ENCODE measurements around the gene NFATC2. TPM values are rescaled to one million over a fixed set of nuclear protein-coding genes. Genes with fewer than 3 reads are reported as not detected.

NFATC2 gene
- total RNA-seq, 1 experiment from 2014 or later = 0.34 TPM

DNA sequence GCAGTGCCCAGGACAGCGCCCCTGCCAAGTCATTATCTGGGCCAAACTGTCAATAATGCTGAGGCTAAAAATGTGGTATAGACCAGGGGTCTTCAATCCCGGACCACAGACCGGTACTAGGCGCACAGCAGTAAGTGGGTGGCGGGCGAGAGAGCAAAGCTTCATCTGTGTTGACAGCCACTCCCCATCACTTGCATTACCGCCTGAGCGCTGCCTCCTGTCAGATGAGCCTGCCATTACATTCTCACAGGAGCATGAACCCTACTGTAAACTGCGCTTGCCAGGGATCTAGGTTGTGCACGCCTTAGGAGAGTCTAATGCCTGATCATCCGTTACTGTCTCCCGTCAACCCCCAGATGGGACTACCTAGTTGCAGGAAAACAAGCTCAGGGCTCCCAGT is 91.0 kb downstream of the NFATC2 start:
- in situ Hi-C loops (cut with HindIII; ENCODE audit: low pct_unique_long_range_greater_than_20kb, low sequenced_read_pairs) = no loop called here

GRCh38 chr20:51450984-51451383 is 91.5 kb downstream of the NFATC2 start:
- no peak for DNase-seq (ENCODE audit: low read depth)
- in situ Hi-C loops (cut with HindIII; ENCODE audit: low pct_unique_long_range_greater_than_20kb, low sequenced_read_pairs) = no loop called here

More for the DNA sequence above, 91.0 kb downstream of the NFATC2 start:
- no peak for DNase-seq (ENCODE audit: low read depth)

GRCh38 chr20:51450221-51450712 is 92.3 kb downstream of the NFATC2 start:
- DNase-seq (ENCODE audit: low read depth) = no peak
- in situ Hi-C loops (cut with HindIII; ENCODE audit: low pct_unique_long_range_greater_than_20kb, low sequenced_read_pairs) = no loop called here

DNA sequence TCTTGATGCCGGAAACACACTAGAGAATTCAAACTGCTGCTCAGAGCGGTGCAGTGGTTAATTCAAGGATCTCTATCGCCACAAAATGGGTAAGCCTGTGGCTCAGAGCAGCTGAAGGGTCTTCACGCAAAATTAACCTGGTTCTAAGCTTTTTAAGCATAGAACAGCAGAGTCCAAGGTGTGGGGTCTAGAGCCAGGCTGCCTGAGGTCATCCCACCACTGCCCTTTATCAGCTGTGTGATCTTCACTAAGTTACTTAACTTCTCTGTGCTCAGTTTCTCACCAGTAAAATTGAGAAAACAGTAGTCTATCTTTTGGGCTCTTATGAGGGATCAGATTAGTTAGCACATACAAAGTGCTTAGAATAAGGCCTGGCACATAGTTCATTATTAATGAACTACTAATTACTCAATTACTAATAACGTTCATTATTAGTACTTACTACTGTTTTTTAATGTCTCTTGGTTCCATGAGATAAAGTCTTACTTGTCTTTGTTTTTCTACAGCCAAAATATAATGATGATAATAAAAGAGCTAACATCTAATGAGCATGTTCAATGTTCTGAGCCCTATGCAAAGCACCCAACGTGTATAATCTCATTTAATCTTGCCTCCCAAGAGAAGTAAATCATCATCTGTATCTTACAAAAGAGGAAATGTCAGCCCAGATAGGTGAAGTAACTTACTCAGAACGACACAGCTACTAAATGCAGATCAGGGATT is 92.9 kb downstream of the NFATC2 start:
- in situ Hi-C loops (cut with HindIII; ENCODE audit: low pct_unique_long_range_greater_than_20kb, low sequenced_read_pairs) = no loop called here
- no peak for DNase-seq (ENCODE audit: low read depth)

- in situ Hi-C loops (cut with HindIII; ENCODE audit: low pct_unique_long_range_greater_than_20kb, low sequenced_read_pairs) = no loop called here
- no peak for DNase-seq (ENCODE audit: low read depth)
Measured at GRCh38 chr20:51447765-51448148, 94.8 kb downstream of the NFATC2 start.

DNA sequence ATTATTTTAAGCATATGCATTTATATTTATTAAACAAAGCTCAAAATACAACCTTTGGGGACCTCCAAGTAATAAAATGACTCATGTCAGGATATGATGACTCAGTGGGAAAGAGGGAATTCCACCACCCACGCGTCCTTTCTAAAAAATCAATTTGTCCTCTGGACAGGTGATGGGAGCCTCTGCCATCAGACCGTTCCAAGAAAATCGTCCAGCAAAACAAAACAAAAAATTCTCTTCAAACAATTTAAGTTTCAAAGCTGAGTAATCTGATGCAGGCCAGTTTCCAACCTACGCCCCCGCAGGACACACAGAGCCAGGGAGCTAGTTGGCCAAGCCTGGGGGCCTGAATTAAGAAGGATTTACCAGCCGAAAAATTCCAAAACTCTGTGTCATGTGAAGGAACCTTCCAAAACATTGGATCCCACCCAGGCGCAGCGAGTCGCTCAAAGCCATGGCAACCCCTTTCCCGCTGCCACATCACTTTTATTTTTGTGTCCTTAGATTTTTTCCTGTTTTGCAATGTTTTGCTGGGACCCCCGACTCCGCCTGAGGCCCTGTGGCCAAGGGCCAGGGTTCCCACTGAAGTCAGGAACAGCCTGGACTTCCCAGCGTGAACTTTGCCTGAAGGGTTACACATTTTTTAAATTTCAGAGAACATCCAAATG is 95.3 kb downstream of the NFATC2 start:
- in situ Hi-C loops (cut with HindIII; ENCODE audit: low pct_unique_long_range_greater_than_20kb, low sequenced_read_pairs) = no loop called here
- DNase-seq (ENCODE audit: low read depth) = peak; percentile 83

- DNase-seq (ENCODE audit: low read depth) = peak; percentile 78
- in situ Hi-C loops (cut with HindIII; ENCODE audit: low pct_unique_long_range_greater_than_20kb, low sequenced_read_pairs) = no loop called here
Measured at GRCh38 chr20:51446656-51447055, 95.9 kb downstream of the NFATC2 start.

DNA sequence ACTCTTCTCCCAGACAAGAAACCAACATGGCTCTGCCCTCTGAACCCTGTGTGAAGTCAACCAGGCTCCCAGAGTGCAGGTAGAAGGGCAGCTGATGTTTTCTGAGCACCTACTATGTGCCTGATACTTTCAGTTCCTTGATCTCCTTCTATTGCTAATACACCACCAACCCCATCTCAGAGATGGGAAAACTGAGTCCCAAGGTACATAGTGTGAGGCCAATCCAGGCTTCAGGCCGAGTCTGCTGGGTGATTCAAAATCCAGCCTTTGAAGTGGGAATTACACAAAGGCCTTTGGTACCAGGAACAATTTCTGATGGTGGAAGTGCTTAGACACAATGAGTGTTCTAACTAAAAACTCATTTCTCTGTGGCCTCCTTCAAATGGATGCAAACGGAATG is 96.3 kb downstream of the NFATC2 start:
- no peak for DNase-seq (ENCODE audit: low read depth)
- in situ Hi-C loops (cut with HindIII; ENCODE audit: low pct_unique_long_range_greater_than_20kb, low sequenced_read_pairs) = no loop called here

DNA sequence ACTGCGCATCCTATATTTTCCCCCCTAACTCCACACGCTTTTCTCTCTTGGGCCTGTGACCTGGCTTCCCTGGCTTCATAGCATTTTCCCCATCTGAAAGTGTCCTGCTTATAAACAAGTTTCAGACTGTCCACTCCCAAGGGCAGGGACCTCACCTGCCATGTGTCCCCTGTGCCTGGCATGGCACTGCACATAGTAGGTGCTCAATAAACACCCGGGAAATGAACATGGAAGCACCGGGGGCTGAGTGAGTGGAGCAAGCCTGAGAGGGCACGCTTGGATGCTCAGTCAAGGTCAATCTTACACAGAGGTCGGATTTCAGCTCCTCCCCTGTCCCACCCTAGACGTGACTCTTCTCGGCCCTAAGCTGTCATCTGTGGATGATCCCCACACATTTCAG is 96.9 kb downstream of the NFATC2 start:
- in situ Hi-C loops (cut with HindIII; ENCODE audit: low pct_unique_long_range_greater_than_20kb, low sequenced_read_pairs) = no loop called here
- DNase-seq (ENCODE audit: low read depth) = no peak

DNA sequence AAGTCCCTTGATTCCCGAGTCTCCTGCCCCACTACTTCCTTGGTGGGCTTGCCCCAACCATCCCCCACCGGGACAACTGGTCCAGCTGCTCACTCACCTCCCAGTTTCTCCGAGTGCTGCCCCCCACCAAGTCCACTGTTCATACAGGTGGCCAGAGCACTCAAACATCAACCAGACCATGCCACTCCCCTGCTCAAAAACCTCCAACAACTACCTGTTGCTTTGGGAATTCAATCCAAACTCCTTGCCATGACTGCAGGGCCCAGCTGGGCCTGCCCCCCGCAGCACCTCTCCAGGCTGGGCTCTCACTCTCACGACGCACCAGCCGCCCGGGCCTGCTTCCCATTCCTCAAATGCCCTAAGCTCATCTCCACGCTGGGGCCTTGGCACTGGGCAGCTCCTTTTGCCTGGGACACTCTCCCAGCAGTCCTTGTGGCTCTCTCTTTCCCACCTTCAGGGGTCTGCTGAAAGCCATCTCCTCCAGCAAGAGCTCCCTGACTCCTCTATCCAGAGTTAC is 97.5 kb downstream of the NFATC2 start:
- DNase-seq (ENCODE audit: low read depth) = no peak
- in situ Hi-C loops (cut with HindIII; ENCODE audit: low pct_unique_long_range_greater_than_20kb, low sequenced_read_pairs) = no loop called here

DNA sequence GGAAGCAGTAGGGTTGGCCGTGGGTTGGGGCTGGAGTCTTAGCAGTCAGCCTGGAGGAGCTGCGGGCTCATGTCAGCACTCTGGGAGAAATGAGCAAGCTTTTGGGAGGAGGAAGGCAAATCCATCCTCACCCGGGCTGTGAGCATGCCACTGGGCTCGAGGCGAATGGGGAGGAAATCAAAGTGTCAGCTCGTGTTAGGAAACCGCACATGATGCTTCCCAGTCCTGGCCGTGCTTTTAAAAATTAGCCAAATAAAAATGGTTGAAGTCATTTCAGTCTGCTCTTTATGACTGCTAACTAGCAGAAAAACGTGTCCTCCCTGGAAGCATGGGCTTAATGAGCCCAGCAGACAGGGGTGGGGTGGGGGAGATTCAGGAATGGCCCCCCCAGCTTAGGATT is 98.1 kb downstream of the NFATC2 start:
- in situ Hi-C loops (cut with HindIII; ENCODE audit: low pct_unique_long_range_greater_than_20kb, low sequenced_read_pairs) = no loop called here

GRCh38 chr20:51442602-51443001 is 99.9 kb downstream of the NFATC2 start:
- no peak for DNase-seq (ENCODE audit: low read depth)
- in situ Hi-C loops (cut with HindIII; ENCODE audit: low pct_unique_long_range_greater_than_20kb, low sequenced_read_pairs) = no loop called here

More for the DNA sequence above, 98.1 kb downstream of the NFATC2 start:
- no peak for DNase-seq (ENCODE audit: low read depth)

- in situ Hi-C loops (cut with HindIII; ENCODE audit: low pct_unique_long_range_greater_than_20kb, low sequenced_read_pairs) = no loop called here
- no peak for DNase-seq (ENCODE audit: low read depth)
Measured at GRCh38 chr20:51440589-51440988, 101.9 kb downstream of the NFATC2 start.

- DNase-seq (ENCODE audit: low read depth) = no peak
- in situ Hi-C loops (cut with HindIII; ENCODE audit: low pct_unique_long_range_greater_than_20kb, low sequenced_read_pairs) = no loop called here
Measured at GRCh38 chr20:51439160-51439689, 103.3 kb downstream of the NFATC2 start.

DNA sequence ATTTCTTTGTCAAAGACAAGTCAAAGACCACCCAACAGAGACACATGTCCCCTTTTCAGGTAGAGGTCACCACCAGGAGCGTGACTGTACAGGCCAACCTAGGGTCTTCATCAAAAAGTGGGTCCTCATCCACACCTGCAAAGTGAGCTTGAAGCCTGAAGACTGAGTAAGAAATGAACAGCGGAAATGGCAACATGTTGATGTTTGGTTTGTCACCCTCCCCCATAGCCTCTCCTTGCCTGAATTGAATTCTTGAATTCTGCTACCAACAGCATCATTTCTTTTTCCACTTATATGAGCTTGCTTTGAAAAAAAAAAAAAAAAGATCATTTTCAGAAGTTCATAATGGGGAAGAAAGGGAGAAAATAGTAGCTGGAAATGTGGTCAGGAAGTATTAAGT is 104.4 kb downstream of the NFATC2 start:
- in situ Hi-C loops (cut with HindIII; ENCODE audit: low pct_unique_long_range_greater_than_20kb, low sequenced_read_pairs) = no loop called here
- no peak for DNase-seq (ENCODE audit: low read depth)

DNA sequence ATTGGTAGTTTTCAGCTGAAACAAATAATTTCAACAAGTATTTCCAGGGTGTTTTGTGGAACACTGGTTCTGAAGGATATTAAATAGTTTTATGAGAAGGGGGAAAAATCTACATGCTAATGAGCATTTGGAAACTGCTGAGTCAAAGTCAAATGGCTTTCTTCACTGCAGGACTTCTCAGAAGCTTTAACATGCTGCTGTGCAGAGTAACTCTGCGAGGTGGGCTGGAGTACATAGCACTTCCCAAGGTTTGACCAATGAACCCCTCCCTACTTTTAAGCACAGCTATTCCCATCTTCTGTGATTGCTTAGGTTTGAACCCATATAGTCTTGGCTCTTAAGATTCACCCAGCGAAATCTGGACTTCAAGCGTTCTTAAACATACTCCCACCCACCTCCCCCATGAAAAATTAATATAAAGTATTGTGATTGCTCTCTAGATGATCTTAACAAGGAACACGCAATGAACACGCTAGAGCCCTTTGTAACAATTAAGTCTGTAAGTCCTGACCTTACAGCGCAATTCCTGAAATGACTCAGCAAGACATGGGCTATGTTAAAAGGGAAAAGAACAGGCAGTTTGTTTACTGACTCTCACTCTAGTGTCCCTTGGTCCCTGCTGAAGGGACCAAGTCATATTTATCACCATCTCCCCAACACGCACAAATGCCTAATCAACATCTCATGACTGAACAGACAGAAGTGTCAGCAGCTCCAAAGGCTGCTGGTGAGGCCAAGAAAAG is 105.2 kb downstream of the NFATC2 start:
- in situ Hi-C loops (cut with HindIII; ENCODE audit: low pct_unique_long_range_greater_than_20kb, low sequenced_read_pairs) = no loop called here
- DNase-seq (ENCODE audit: low read depth) = no peak

DNA sequence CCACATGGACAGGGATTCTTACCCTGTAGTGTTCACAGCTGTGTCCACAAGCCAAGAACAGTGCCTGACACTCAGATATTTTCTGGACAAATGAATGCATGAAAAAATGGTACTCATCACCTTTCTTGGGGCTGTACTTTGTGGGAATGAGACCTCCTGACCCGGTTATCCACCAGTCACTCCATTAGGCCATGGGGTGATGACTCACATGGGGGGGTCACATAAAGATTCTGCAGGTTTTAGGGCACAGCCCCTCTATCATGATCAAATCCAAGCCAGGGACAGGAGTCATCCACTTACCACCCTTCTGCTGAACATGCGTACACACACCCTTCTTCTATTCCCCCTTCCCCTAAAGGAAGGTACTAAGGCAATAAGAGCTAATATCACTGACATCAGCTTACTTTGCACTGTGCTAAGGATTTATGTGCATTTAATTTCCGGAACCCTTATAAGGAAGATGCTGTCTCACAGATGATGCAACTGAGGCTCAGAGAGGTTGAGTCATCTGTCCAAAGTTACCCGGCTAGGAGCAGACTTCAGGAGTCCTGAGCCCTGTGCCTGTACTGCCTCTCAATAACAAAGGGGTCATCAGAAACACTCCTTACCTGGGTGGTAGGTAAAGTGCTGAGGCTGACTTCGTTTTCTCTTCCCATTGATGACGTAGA is 107.8 kb downstream of the NFATC2 start:
- DNase-seq (ENCODE audit: low read depth) = peak; percentile 55
- in situ Hi-C loops (cut with HindIII; ENCODE audit: low pct_unique_long_range_greater_than_20kb, low sequenced_read_pairs) = no loop called here

- in situ Hi-C loops (cut with HindIII; ENCODE audit: low pct_unique_long_range_greater_than_20kb, low sequenced_read_pairs) = no loop called here
- no peak for DNase-seq (ENCODE audit: low read depth)
Measured at GRCh38 chr20:51434026-51434425, 108.5 kb downstream of the NFATC2 start.
